Epithelial cell of prostate (primary cell): ENCODE measurements around the gene COMTD1.
"Not testable (repeated sequence)": the region's sequence is repeated elsewhere in the genome, so short reads cannot be mapped to it uniquely, and the experiment has no call there.

Source experiments
- DNase-seq: peaks from one replicate; pipeline ENCODE4 v3.0.0-alpha.2; 2011; ENCODE audit warnings: low read depth, low spot score
- H3K27ac ChIP-seq: fragments of 450-650 bp; 2 replicates; pipeline ENCODE4 v1.5.1; 2017; ENCODE audit warnings: mild to moderate bottlenecking

COMTD1 gene

DNA sequence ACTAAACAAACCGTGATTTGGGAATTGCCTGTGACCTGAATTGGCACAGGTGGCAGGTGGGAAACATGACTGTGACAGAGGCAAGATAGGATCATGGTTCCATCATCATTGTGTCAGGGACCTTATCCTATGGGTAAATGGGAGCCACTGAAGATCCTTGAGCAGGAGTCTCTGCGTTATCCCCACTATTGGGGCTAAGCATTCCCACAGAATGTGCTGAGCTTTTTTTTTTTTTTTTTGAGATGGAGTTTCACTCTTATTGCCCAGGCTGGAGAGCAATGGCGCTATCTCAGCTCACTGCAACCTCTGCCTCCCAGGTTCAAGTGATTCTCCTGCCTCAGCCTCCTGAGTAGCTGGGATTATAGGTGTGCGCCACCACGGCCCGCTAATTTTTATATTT, 35.8 kb downstream of the COMTD1 start:
- DNase-seq, H3K27ac ChIP-seq: not testable (repeated sequence)

GRCh38 chr10:75197906-75198305, 37.9 kb downstream of the COMTD1 start:
- H3K27ac ChIP-seq = no peak overlapping the region
- DNase-seq = no peak

DNA sequence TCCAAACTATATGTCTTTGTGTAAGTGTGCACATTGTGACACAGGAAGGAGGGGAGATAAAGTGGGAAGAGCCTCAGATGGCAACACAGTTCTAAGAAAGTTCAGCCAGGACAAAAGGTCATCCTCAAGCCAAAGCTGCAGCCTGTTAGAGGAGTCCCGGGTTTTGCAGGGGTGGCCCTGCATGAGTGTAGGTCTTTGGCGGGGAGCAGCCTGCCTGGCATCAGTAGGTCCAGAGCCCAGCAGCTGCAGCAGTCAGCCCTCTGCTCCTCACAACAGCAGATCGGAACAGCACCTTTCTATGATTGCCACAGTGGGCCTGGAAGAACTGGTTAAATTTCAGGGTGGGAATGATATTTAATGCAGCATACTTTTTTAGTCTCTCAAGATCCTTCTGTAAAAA, 38.7 kb downstream of the COMTD1 start:
- no peak for DNase-seq
- no peak overlapping the region for H3K27ac ChIP-seq

GRCh38 chr10:75195035-75195763, 40.6 kb downstream of the COMTD1 start:
- H3K27ac ChIP-seq = peak overlapping the region; percentile 29
- DNase-seq = no peak

DNA sequence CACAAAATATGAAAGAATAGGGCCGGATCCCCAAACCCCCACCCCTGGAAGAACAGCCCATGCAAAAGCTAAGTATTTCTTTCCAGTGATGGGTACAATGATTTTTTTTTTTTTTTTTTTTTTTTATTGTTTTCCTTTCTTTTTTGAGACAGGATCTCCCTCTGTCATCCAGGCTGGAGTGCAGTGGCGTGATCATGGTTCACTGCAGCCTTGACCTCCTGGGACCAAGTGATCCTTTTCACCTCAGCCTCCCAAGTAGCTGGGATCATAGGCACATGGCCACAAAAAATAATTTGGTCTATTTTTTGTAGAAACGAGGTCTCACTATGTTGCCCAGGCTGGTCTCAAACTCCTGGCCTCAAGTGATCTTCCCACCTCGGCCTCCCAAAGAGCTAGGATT, 41.1 kb downstream of the COMTD1 start:
- not testable (repeated sequence) for DNase-seq
- H3K27ac ChIP-seq = peak overlapping the region; percentile 29

DNA sequence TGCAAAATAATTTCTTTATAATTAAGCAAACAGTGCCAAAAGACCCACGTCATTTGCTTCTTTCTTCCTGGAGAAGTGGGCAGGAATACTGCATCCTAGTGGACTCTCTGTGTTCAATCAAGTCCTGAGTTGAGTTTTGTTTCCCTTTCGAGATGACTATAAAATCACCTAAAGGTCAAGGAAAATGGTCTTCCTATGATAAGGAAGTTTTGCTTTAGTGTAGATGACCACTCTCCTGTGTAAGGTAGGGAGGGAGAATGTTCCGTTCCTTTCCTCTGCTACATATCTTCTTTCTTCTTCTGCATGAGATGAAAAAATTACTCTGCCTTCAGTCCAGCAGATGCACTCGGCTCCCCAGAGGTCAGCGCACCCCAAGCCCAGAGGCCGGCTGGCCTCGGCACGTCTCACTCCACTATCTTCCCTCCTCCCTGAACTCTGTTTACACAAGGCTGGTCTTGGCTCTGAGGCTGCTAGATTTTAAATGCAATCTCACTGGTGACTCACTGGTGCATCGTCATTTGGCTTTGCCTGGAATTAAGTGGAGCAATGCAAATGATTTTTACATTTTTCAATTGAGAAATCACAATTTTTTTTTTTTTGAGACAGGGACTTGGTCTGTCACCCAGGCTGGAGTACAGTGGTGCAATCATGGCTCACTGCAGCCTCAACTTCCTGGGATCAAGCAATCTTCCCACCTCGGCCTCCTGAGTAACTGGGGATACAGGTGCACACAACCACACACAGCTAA, 43.8 kb downstream of the COMTD1 start:
- no peak for DNase-seq
- peak overlapping the region; percentile 55 for H3K27ac ChIP-seq

- no peak for DNase-seq
- no peak overlapping the region for H3K27ac ChIP-seq
Measured at GRCh38 chr10:75189266-75190096, 46.3 kb downstream of the COMTD1 start.

GRCh38 chr10:75188522-75188921, 47.2 kb downstream of the COMTD1 start:
- DNase-seq = not testable (repeated sequence)
- H3K27ac ChIP-seq = peak overlapping the region; percentile 79

GRCh38 chr10:75187961-75188426, 47.8 kb downstream of the COMTD1 start:
- DNase-seq = peak; percentile 79

DNA sequence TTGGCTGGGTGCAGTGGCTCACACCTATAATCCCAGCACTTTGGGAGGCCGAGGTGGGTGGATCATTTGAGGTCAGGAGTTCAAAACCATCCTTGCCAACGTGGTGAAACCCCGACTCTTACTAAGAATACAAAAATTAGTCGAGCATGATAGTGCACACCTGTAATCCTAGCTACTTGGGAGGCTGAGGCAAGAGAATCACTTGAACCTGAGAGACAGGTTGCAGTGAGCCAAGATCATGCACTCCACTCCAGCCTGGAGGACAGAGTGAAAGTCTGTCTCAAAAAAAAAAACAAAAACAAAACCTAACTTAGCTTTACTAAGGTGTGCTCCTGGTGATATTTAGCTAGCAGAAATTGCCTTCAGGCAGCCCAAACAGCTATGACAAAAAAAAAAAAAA, 49.4 kb downstream of the COMTD1 start:
- no peak for DNase-seq
- H3K27ac ChIP-seq = no peak overlapping the region

More at GRCh38 chr10:75187961-75188426, 47.8 kb downstream of the COMTD1 start:
- H3K27ac ChIP-seq = peak overlapping the region; percentile 79
